ENCODE measurements around the gene GMPPB. TPM values are rescaled to one million over a fixed set of nuclear protein-coding genes. Genes with fewer than 3 reads are reported as not detected.

The GMPPB gene
- total RNA-seq, 1 experiment from 2014 or later: 88.1 TPM

DNA sequence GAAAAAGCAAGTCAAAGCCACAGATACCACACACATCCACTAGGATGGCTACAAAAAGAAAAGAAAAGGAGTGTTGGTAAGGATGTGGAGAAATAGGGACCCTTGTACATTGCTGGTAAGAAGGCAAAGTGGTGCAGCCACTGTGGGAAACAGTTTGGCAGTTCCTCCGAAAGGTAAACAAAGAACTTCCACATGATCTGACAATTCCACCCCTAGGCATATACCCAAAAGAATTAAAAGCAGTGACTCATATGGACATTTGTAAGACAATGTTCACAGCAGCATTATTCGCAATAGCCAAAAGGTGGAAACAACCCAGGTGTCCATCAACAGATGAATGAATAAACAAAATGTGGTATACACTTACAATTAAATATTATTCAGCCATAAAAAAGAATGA is 22.2 kb upstream of the GMPPB start:
- Mint-ChIP-seq H3K27me3 (ENCODE audit: insufficient read depth, unreplicated experiment) (no peaks in the 10 kb centered on the region), H3K4me3 (ENCODE audit: unreplicated experiment) (no peak overlapping the region), H3K4me1 (ENCODE audit: insufficient read depth, unreplicated experiment) (peaks cover 22% of the 10 kb centered on the region), H3K36me3 (ENCODE audit: insufficient read depth, unreplicated experiment) (peaks cover 60% of the 10 kb centered on the region), H3K9me3 (ENCODE audit: unreplicated experiment) (no peaks in the 10 kb centered on the region), H3K27ac (ENCODE audit: low read depth, unreplicated experiment) (peak overlapping the region; percentile 35)
- TF ChIP-seq, protein P1, sequence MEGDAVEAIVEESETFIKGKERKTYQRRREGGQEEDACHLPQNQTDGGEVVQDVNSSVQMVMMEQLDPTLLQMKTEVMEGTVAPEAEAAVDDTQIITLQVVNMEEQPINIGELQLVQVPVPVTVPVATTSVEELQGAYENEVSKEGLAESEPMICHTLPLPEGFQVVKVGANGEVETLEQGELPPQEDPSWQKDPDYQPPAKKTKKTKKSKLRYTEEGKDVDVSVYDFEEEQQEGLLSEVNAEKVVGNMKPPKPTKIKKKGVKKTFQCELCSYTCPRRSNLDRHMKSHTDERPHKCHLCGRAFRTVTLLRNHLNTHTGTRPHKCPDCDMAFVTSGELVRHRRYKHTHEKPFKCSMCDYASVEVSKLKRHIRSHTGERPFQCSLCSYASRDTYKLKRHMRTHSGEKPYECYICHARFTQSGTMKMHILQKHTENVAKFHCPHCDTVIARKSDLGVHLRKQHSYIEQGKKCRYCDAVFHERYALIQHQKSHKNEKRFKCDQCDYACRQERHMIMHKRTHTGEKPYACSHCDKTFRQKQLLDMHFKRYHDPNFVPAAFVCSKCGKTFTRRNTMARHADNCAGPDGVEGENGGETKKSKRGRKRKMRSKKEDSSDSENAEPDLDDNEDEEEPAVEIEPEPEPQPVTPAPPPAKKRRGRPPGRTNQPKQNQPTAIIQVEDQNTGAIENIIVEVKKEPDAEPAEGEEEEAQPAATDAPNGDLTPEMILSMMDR (IDR thresholded peaks at IDR 0.05; ENCODE audit: unreplicated experiment): no peak
- CTCF ChIA-PET: interaction anchor here (0.8 kb wide), 1 partner anchor 54 kb away, joined by 4 read pairs; no protein-coding TSS in a partner anchor
- DNase-seq (ENCODE audit: unreplicated experiment): peak; percentile 88
- POLR2A ChIA-PET: interaction anchor here (0.7 to 2.0 kb wide), 2 partner anchors 17 to 480 kb away, joined by 3 to 8 read pairs; no protein-coding TSS in a partner anchor
- intact Hi-C loops (cut with micrococcal nuclease): no loop called here
- BruUV-seq (replicated peaks): no TSS peak

DNA sequence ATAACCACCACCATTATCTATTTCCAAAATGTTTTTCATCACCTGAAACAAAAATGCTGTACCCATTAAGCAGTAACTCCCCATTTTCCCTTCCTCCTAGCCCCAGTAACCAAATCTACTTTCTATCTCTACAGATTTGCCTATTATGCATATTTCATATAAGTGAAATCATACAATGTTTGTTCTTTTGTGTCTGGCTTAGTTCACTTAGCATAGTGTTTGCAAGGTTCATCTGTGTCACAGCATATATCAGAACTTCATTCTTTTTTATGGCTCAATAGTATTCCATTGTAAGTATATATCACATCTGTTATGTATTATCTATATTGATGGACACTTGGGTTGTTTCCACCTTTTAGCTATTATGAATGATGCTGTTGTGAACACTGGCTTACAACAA is 16.7 kb upstream of the GMPPB start:
- Mint-ChIP-seq H3K36me3 (ENCODE audit: insufficient read depth, unreplicated experiment) (peaks cover 73% of the 10 kb centered on the region), H3K27me3 (ENCODE audit: insufficient read depth, unreplicated experiment) (no peaks in the 10 kb centered on the region), H3K4me3 (ENCODE audit: unreplicated experiment) (no peak overlapping the region), H3K9me3 (ENCODE audit: unreplicated experiment) (no peaks in the 10 kb centered on the region), H3K4me1 (ENCODE audit: insufficient read depth, unreplicated experiment) (peaks cover 8% of the 10 kb centered on the region), H3K27ac (ENCODE audit: low read depth, unreplicated experiment) (no peak overlapping the region)
- TF ChIP-seq, protein P1 (IDR thresholded peaks at IDR 0.05; ENCODE audit: unreplicated experiment): no peak
- no peak for DNase-seq (ENCODE audit: unreplicated experiment)
- POLR2A ChIA-PET: no interaction called here
- CTCF ChIA-PET: interaction anchor here (0.6 kb wide), 1 partner anchor 9 kb away, joined by 3 read pairs; no protein-coding TSS in a partner anchor
- BruUV-seq (replicated peaks): no TSS peak
- intact Hi-C loops (cut with micrococcal nuclease): no loop called here

DNA sequence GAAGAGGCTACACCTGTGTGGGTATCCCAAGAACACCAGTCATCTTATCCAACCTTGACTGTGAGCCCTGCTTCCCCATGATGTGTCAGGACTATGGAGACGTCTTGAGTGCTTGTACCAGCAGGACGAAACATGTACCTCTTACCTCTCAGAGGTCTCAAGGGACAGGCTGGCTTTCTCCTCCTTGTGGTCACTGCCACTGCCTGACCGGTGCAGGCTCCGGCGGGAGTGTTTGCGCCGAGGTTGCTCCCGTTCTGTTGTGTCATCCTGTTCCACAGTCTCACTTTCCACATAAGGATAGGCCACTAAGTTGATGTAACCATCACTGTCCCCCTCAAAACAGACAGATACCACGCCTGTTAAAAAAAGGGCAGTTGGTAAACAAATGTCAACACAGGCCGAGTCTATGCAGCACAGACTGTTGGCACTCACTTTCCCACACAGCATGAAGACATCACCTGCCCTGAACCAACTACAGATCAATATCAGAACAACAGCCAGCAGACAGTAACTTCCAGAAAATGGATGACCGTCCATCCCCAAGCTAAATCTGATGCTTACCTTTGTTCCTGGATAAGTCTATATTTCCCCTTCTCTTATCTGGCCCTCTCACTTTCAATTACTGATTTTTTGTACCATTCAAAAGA is 14.4 kb upstream of the GMPPB start:
- intact Hi-C loops (cut with micrococcal nuclease): no loop called here
- Mint-ChIP-seq H3K36me3 (ENCODE audit: insufficient read depth, unreplicated experiment) (peaks cover 77% of the 10 kb centered on the region), H3K27ac (ENCODE audit: low read depth, unreplicated experiment) (no peak overlapping the region), H3K9me3 (ENCODE audit: unreplicated experiment) (no peaks in the 10 kb centered on the region), H3K4me1 (ENCODE audit: insufficient read depth, unreplicated experiment) (peaks cover 4% of the 10 kb centered on the region), H3K4me3 (ENCODE audit: unreplicated experiment) (no peak overlapping the region), H3K27me3 (ENCODE audit: insufficient read depth, unreplicated experiment) (no peaks in the 10 kb centered on the region)
- TF ChIP-seq, protein P1 (IDR thresholded peaks at IDR 0.05; ENCODE audit: unreplicated experiment): no peak
- BruUV-seq (replicated peaks): no TSS peak
- DNase-seq (ENCODE audit: unreplicated experiment): no peak
- ChIA-PET CTCF (interaction anchor here (0.6 to 1.6 kb wide), 2 partner anchors 84 to 101 kb away, joined by 3 read pairs; no protein-coding TSS in a partner anchor), POLR2A (no interaction called here)

DNA sequence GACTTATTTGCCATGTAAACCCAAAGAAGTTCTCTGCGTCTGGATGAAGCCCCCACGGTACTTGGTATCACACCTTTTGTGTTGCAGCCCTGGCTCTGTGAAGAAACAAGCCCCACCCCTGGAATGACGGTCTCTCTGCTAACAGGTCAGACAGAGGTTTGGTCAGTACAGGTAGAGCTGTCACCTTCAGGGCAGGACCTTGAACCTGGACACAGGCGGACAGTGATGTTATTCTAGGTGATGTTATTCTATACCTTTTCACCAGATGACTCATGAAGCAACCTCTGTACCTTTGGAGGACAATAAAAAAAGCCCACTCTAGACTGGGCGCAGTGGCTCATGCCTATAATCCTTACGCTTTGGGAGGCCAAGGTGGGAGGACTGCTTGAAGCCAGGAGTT is 11.0 kb upstream of the GMPPB start:
- peaks cover 82% of the 10 kb centered on the region for H3K36me3 Mint-ChIP-seq (ENCODE audit: insufficient read depth, unreplicated experiment)
- TF ChIP-seq, protein P1 (IDR thresholded peaks at IDR 0.05; ENCODE audit: unreplicated experiment): no peak
- peaks cover 6% of the 10 kb centered on the region for H3K4me1 Mint-ChIP-seq (ENCODE audit: insufficient read depth, unreplicated experiment)
- intact Hi-C loops (cut with micrococcal nuclease): no loop called here
- no peak for DNase-seq (ENCODE audit: unreplicated experiment)
- POLR2A ChIA-PET: interaction anchor here (1.2 to 3.0 kb wide), 3 partner anchors 10 to 35 kb away, joined by 3 to 12 read pairs (median 3); partner anchors contain the start of gene GMPPB
- BruUV-seq (replicated peaks): no TSS peak
- no peaks in the 10 kb centered on the region for H3K9me3 Mint-ChIP-seq (ENCODE audit: unreplicated experiment)
- no peaks in the 10 kb centered on the region for H3K27me3 Mint-ChIP-seq (ENCODE audit: insufficient read depth, unreplicated experiment)
- no peak overlapping the region for H3K27ac Mint-ChIP-seq (ENCODE audit: low read depth, unreplicated experiment)
- CTCF ChIA-PET: interaction anchor here (0.6 to 1.0 kb wide), 2 partner anchors 12 to 104 kb away, joined by 3 to 4 read pairs; no protein-coding TSS in a partner anchor
- H3K4me3 Mint-ChIP-seq (ENCODE audit: unreplicated experiment): no peak overlapping the region

Measured in MCF 10A (cell line).